HepG2 (cell line): Measurements from ENCODE around the gene CTAGE9. TPM values are rescaled to one million over a fixed set of nuclear protein-coding genes. Genes with fewer than 3 reads are reported as not detected.

ENCODE experiments used
- ATAC-seq: fragments of 200-7000 bp; cut with Tn5 transposase; 3 replicates; pipeline ENCODE4 v1.9.1; 2020; ENCODE audit warnings: mild to moderate bottlenecking, moderate library complexity
- BruUV-seq: library from RNA; stranded (reverse); fragments of 400-500 nt; replicated peaks from 2 replicates; lab custom pipeline; 2021; lab: Mats Ljungman, UMichigan
- CTCF ChIA-PET: fragments of 300-600 bp; formaldehyde crosslinking; extraction: SDS; loops from one replicate; lab custom pipeline; 2021; ENCODE audit warnings: low total read pairs, inconsistent platforms, low intra/inter-chr PET ratio; lab: Yijun Ruan, JAX
- POLR2A ChIA-PET: fragments of 350-600 bp; sonication (Branson Sonifier 250); formaldehyde crosslinking; loops from one replicate; lab custom pipeline; 2020; ENCODE audit warnings: antibody characterized with exemption, inconsistent platforms; lab: Yijun Ruan, JAX
- DNase-seq: peaks from one replicate; pipeline ENCODE4 v3.0.0-alpha.2; 2015; ENCODE audit warnings: low spot score
- FAIRE-seq: peaks from 3 replicates; lab custom pipeline; 2011; peaks lifted over from hg19 to GRCh38; lab: Jason Lieb, UNC
- H2AFZ ChIP-seq: one replicate; pipeline ENCODE4 v1.6.1; 2011; ENCODE audit warnings: low read length, inconsistent platforms
- H3K27ac ChIP-seq: fragments of 300-600 bp; 3 replicates; pipeline ENCODE4 v1.8.0; 2011; ENCODE audit warnings: mixed run types, mild to moderate bottlenecking, mixed read lengths, low read length, inconsistent platforms; ENCODE audit not compliant: insufficient read depth; ENCODE audit errors: extremely low read length
- H3K27me3 ChIP-seq, 2 experiments: fragments of 200-600 bp in 1 of 2; 2 replicates in 1 of 2; 3 replicates in 1 of 2; pipeline versions ENCODE4 v1.6.0 to v1.8.0; 2011; ENCODE audit warnings: low read length in 2 of 2, mild to moderate bottlenecking in 2 of 2, moderate library complexity in 2 of 2, inconsistent platforms in 1 of 2; ENCODE audit not compliant: insufficient read depth in 2 of 2, control insufficient read depth in 1 of 2
- H3K36me3 ChIP-seq, 2 experiments: fragments of 200-600 bp in 1 of 2; replicated peaks in 1 of 2; 2 replicates in 1 of 2; 3 replicates in 1 of 2; pipeline versions ENCODE4 v1.5.1 to v1.8.0; 2011; ENCODE audit warnings: low read length in 2 of 2, inconsistent platforms in 1 of 2; ENCODE audit not compliant: insufficient read depth in 2 of 2, control insufficient read depth in 1 of 2
- H3K4me1 ChIP-seq: 2 replicates; pipeline ENCODE4 v1.5.1; 2012; ENCODE audit warnings: low read length, inconsistent platforms; ENCODE audit not compliant: insufficient read depth
- H3K4me2 ChIP-seq: 2 replicates; pipeline ENCODE4 v1.6.0; 2011; ENCODE audit warnings: low read depth, low read length, inconsistent platforms
- H3K4me3 ChIP-seq, 3 experiments: fragments of 200-600 bp in 1 of 3; sonication (generic), shearing (Covaris generic) in 1 of 3; replicated peaks in 1 of 3; 2 replicates each; pipeline ENCODE4 v1.5.1; 2011 to 2016; ENCODE audit warnings: low read length in 3 of 3, inconsistent platforms in 2 of 3, low read depth in 2 of 3, mild to moderate bottlenecking in 2 of 3, control low read depth in 1 of 3, mixed read lengths in 1 of 3; ENCODE audit not compliant: insufficient read depth in 1 of 3
- H3K79me2 ChIP-seq: one replicate; pipeline ENCODE4 v1.6.1; 2011; ENCODE audit warnings: low read length, inconsistent platforms; ENCODE audit not compliant: insufficient read depth
- H3K9ac ChIP-seq: 2 replicates; pipeline ENCODE4 v1.6.0; 2011; ENCODE audit warnings: mild to moderate bottlenecking, low read depth, low read length, inconsistent platforms; ENCODE audit not compliant: insufficient read depth
- H3K9me3 ChIP-seq: 2 replicates; pipeline ENCODE4 v1.5.1; 2012; ENCODE audit warnings: mild to moderate bottlenecking, low read length
- H4K20me1 ChIP-seq: 2 replicates; pipeline ENCODE4 v1.6.0; 2011; ENCODE audit warnings: inconsistent platforms, mild to moderate bottlenecking, low read length, moderate library complexity; ENCODE audit not compliant: insufficient read depth
- FLYWCH1 ChIP-seq: sonication (generic); formaldehyde crosslinking; IDR thresholded peaks from 2 replicates; pipeline ENCODE4 v1.8.1; 2023; ENCODE audit warnings: mild to moderate bottlenecking, missing genetic modification reagents
- KLF15 ChIP-seq: sonication (generic); formaldehyde crosslinking; IDR thresholded peaks from 2 replicates; pipeline ENCODE4 v1.8.1; 2023; ENCODE audit warnings: borderline replicate concordance, mild to moderate bottlenecking, inconsistent platforms, missing genetic modification reagents, mixed read lengths
- RORA ChIP-seq: sonication (generic); formaldehyde crosslinking; IDR thresholded peaks from 2 replicates; pipeline ENCODE4 v1.5.0; 2020; ENCODE audit warnings: mild to moderate bottlenecking, missing genetic modification reagents, moderate library complexity
- ZNF160 ChIP-seq: sonication (generic); formaldehyde crosslinking; IDR thresholded peaks from 2 replicates; pipeline ENCODE4 v1.8.0; 2022; ENCODE audit warnings: mild to moderate bottlenecking, inconsistent platforms, missing genetic modification reagents
- ZNF230 ChIP-seq: sonication (generic); formaldehyde crosslinking; IDR thresholded peaks from 2 replicates; pipeline ENCODE4 v1.4.0; 2020; ENCODE audit warnings: mild to moderate bottlenecking, missing genetic modification reagents
- ZNF510 ChIP-seq: sonication (generic); formaldehyde crosslinking; IDR thresholded peaks from 2 replicates; pipeline ENCODE4 v1.4.0; 2020; ENCODE audit warnings: low read depth, mild to moderate bottlenecking, missing genetic modification reagents
- ZNF546 ChIP-seq: sonication (generic); formaldehyde crosslinking; conservative IDR thresholded peaks from 2 replicates; pipeline ENCODE4 v1.8.1; 2023; ENCODE audit warnings: mild to moderate bottlenecking, missing genetic modification reagents
- ZNF564 ChIP-seq: sonication (generic); formaldehyde crosslinking; IDR thresholded peaks from 2 replicates; pipeline ENCODE4 v1.8.1; 2023; ENCODE audit warnings: mild to moderate bottlenecking, missing genetic modification reagents
- ZNF614 ChIP-seq: IDR thresholded peaks from 2 replicates; pipeline ENCODE4 v1.6.1; 2018; ENCODE audit warnings: missing biosample characterization, missing genetic modification reagents, inconsistent platforms, borderline replicate concordance
- ZNF749 ChIP-seq: sonication (generic); formaldehyde crosslinking; IDR thresholded peaks from 2 replicates; pipeline ENCODE4 v1.8.0; 2022; ENCODE audit warnings: mild to moderate bottlenecking, missing genetic modification reagents, moderate library complexity, borderline replicate concordance
- ZNF776 ChIP-seq: sonication (generic); formaldehyde crosslinking; IDR thresholded peaks from 2 replicates; pipeline ENCODE4 v1.4.0; 2020; ENCODE audit warnings: mild to moderate bottlenecking, missing genetic modification reagents
- ZSCAN20 ChIP-seq: sonication (generic); formaldehyde crosslinking; IDR thresholded peaks from 2 replicates; pipeline ENCODE4 v1.4.0; 2020; ENCODE audit warnings: missing genetic modification reagents, mild to moderate bottlenecking, borderline replicate concordance
- WGBS: methylation state at CpG from one replicate; pipeline ENCODE4 v1.1.6; 2017; ENCODE audit warnings: low lambda C conversion rate; 5-methylcytosine and 5-hydroxymethylcytosine counted together
- in situ Hi-C: cut with HindIII; loops from 2 replicates; pipeline ENCODE4 v1.10.0; 2017; ENCODE audit warnings: low pct_unique_long_range_greater_than_20kb; ENCODE audit not compliant: extremely low pct_ligation_motif_present
- intact Hi-C: fragments of 100-400 bp; cut with micrococcal nuclease; formaldehyde crosslinking; loops from one replicate; pipeline ENCODE4 v1.10.0; 2022; ENCODE audit not compliant: unreplicated experiment
- polyA plus RNA-seq, 8 experiments: library from polyadenylated mRNA; depleted of rRNA in 3 of 8; stranded (reverse) in 7 of 8; unstranded in 1 of 8; fragments of >200 nt; fragmentation: Illumina TruSeq in 4 of 8; extraction: Trizol in 4 of 8; gene quantifications; 2 replicates each; pipeline versions ENCODE4 v1.2.1 to v1.2.3, GENCODE V29; 2011 to 2016; ENCODE audit warnings: low read depth in 4 of 8, missing spikeins in 1 of 8, mixed read lengths in 1 of 8; ENCODE audit not compliant: insufficient read depth in 1 of 8
- total RNA-seq, 5 experiments: library from RNA; depleted of rRNA; stranded (reverse); fragments of >200 nt; fragmentation: Illumina TruSeq; extraction: Trizol; gene quantifications; 2 replicates each; pipeline ENCODE4 v1.2.3, GENCODE V29; 2016; ENCODE audit warnings: low read depth in 1 of 5
- TF ChIP-seq, protein P1 (sequence below): sonication (generic); formaldehyde crosslinking; IDR thresholded peaks from 2 replicates; pipeline ENCODE4 v1.4.0; 2020; ENCODE audit warnings: mild to moderate bottlenecking, missing genetic modification reagents
- TF ChIP-seq, protein P2 (sequence below), 2 experiments: sonication (generic) in 1 of 2; formaldehyde crosslinking in 1 of 2; IDR thresholded peaks; 2 replicates each; pipeline versions ENCODE4 v1.5.1 to v1.6.1; 2011 to 2020; ENCODE audit warnings: borderline replicate concordance in 1 of 2, low read depth in 1 of 2, low read length in 1 of 2, mild to moderate bottlenecking in 1 of 2, missing genetic modification reagents in 1 of 2, moderate library complexity in 1 of 2
- TF ChIP-seq, protein P3 (sequence below): sonication (generic); formaldehyde crosslinking; IDR thresholded peaks from 2 replicates; pipeline ENCODE4 v1.9.0; 2021; ENCODE audit warnings: missing genetic modification reagents, borderline replicate concordance
- TF ChIP-seq, protein P4 (sequence below), 2 experiments: sonication (generic) in 1 of 2; formaldehyde crosslinking in 1 of 2; IDR thresholded peaks; 2 replicates each; pipeline versions ENCODE4 v1.4.0 to v1.6.1; 2018 to 2020; ENCODE audit warnings: missing genetic modification reagents in 2 of 2, borderline replicate concordance in 1 of 2, low read depth in 1 of 2, mild to moderate bottlenecking in 1 of 2, missing biosample characterization in 1 of 2

The CTAGE9 gene
- total and polyA plus RNA-seq, 2 of the 13 experiments (the other 11 are each of a cell fraction or from before 2014, with no cell fraction given): not detected

DNA sequence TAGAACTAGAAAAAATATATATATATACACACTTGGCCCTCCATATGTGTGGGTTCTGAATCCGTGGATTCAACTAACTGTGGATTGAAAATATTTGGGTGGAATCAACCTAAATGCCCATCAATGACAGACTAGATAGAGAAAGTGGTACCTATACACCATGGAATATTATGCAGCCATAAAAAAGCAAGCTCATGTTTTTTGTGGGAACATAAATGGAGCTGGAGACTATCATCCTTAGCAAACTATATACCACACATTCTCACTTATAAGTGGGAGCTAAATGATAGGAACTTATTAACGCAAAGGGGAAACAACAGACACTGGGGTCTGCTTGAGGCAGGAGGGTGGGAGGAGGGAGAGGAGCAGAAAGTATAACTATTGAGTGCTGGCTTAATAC, 37.6 kb downstream of the CTAGE9 start:
- DNase-seq (no peak), ATAC-seq (no peak), FAIRE-seq (no peak)
- ChIA-PET POLR2A (no interaction called here), CTCF (no interaction called here)
- TF ChIP-seq, protein P1, sequence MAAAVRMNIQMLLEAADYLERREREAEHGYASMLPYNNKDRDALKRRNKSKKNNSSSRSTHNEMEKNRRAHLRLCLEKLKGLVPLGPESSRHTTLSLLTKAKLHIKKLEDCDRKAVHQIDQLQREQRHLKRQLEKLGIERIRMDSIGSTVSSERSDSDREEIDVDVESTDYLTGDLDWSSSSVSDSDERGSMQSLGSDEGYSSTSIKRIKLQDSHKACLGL (CRISPR knock-in tag): no peak
- TF ChIP-seq, protein P2, sequence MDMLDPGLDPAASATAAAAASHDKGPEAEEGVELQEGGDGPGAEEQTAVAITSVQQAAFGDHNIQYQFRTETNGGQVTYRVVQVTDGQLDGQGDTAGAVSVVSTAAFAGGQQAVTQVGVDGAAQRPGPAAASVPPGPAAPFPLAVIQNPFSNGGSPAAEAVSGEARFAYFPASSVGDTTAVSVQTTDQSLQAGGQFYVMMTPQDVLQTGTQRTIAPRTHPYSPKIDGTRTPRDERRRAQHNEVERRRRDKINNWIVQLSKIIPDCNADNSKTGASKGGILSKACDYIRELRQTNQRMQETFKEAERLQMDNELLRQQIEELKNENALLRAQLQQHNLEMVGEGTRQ (IDR thresholded peaks at IDR 0.05; ENCODE audit: low read depth, low read length): no peak
- TF ChIP-seq, protein P2 (CRISPR knock-in tag; IDR thresholded peaks at IDR 0.05; ENCODE audit: borderline replicate concordance): no peak
- TF ChIP-seq, protein P3, sequence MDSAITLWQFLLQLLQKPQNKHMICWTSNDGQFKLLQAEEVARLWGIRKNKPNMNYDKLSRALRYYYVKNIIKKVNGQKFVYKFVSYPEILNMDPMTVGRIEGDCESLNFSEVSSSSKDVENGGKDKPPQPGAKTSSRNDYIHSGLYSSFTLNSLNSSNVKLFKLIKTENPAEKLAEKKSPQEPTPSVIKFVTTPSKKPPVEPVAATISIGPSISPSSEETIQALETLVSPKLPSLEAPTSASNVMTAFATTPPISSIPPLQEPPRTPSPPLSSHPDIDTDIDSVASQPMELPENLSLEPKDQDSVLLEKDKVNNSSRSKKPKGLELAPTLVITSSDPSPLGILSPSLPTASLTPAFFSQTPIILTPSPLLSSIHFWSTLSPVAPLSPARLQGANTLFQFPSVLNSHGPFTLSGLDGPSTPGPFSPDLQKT: no peak
- TF ChIP-seq ZNF564 (CRISPR knock-in tag) (no peak), FLYWCH1 (no peak), ZNF749 (CRISPR knock-in tag) (no peak), RORA (CRISPR knock-in tag) (no peak), ZNF160 (no peak), ZNF230 (CRISPR knock-in tag) (no peak), ZNF546 (no peak), ZNF776 (CRISPR knock-in tag) (no peak), ZSCAN20 (CRISPR knock-in tag) (no peak), ZNF510 (CRISPR knock-in tag) (no peak), KLF15 (no peak), ZNF614 (no peak)
- TF ChIP-seq, protein P4, sequence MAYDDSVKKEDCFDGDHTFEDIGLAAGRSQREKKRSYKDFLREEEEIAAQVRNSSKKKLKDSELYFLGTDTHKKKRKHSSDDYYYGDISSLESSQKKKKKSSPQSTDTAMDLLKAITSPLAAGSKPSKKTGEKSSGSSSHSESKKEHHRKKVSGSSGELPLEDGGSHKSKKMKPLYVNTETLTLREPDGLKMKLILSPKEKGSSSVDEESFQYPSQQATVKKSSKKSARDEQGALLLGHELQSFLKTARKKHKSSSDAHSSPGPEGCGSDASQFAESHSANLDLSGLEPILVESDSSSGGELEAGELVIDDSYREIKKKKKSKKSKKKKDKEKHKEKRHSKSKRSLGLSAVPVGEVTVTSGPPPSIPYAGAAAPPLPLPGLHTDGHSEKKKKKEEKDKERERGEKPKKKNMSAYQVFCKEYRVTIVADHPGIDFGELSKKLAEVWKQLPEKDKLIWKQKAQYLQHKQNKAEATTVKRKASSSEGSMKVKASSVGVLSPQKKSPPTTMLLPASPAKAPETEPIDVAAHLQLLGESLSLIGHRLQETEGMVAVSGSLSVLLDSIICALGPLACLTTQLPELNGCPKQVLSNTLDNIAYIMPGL (CRISPR knock-in tag; IDR thresholded peaks at IDR 0.05; ENCODE audit: borderline replicate concordance in 1 of 2, low read depth in 1 of 2): no peak
- Histone ChIP-seq H3K9ac (no peak overlapping the region), H4K20me1 (no peaks in the 10 kb centered on the region), H3K36me3 (peaks cover 17 to 51% of the 10 kb centered on the region in 2 experiments), H3K4me2 (no peak overlapping the region), H3K27ac (no peak overlapping the region), H3K4me1 (no peaks in the 10 kb centered on the region), H3K9me3 (no peaks in the 10 kb centered on the region), H3K4me3 (no peak overlapping the region), H3K79me2 (no peaks in the 10 kb centered on the region), H3K27me3 (no peaks in the 10 kb centered on the region), H2AFZ (no peak overlapping the region)
- in situ Hi-C loops (no loop called here), intact Hi-C loops (no loop called here)
- no TSS peak for BruUV-seq
- 94% methylated on average over 2 of the region's 2 CpGs for WGBS
